IMR-90 (cell line): ENCODE measurements around the gene TCF12. TPM values are rescaled to one million over a fixed set of nuclear protein-coding genes. Genes with fewer than 3 reads are reported as not detected.

ENCODE experiments used
- ATAC-seq: fragments of 200-7000 bp; cut with Tn5 transposase; 2 replicates; pipeline ENCODE4 v1.9.1; 2020; ENCODE audit warnings: low read depth, mild to moderate bottlenecking, moderate library complexity
- BruUV-seq: library from RNA; stranded (reverse); fragments of 400-500 nt; replicated peaks from 2 replicates; lab custom pipeline; 2021; lab: Mats Ljungman, UMichigan
- CTCF ChIA-PET: fragments of 300-600 bp; formaldehyde crosslinking; extraction: SDS; loops from one replicate; lab custom pipeline; 2021; ENCODE audit warnings: antibody characterized with exemption; lab: Yijun Ruan, JAX
- POLR2A ChIA-PET: fragments of 300-600 bp; sonication (Branson Sonifier 250); formaldehyde crosslinking; loops from one replicate; lab custom pipeline; 2022; ENCODE audit warnings: antibody characterized with exemption; ENCODE audit not compliant: unreplicated experiment; lab: Charles Lee
- DNase-seq: peaks from one replicate; pipeline ENCODE4 v3.0.0; 2013
- H2AFZ ChIP-seq: replicated peaks from 2 replicates; pipeline ENCODE3; 2013; ENCODE audit warnings: low read length, mild to moderate bottlenecking; ENCODE audit not compliant: poor library complexity
- H2AK5ac ChIP-seq: 2 replicates; pipeline ENCODE4 v1.6.1; 2013; ENCODE audit warnings: low read depth, low read length, inconsistent platforms
- H2AK9ac ChIP-seq: replicated peaks from 2 replicates; pipeline ENCODE3; 2013; ENCODE audit warnings: mild to moderate bottlenecking, low read depth, low read length, moderate library complexity; ENCODE audit not compliant: poor library complexity
- H2BK120ac ChIP-seq: 2 replicates; pipeline ENCODE4 v1.6.1; 2013; ENCODE audit warnings: low read depth, low read length, inconsistent platforms
- H2BK15ac ChIP-seq: 3 replicates; pipeline ENCODE4 v1.6.1; 2013; ENCODE audit warnings: low read depth, low read length, inconsistent platforms
- H2BK20ac ChIP-seq: 2 replicates; pipeline ENCODE4 v1.6.1; 2013; ENCODE audit warnings: low read depth, mild to moderate bottlenecking, inconsistent platforms, low read length, moderate library complexity
- H2BK5ac ChIP-seq: 2 replicates; pipeline ENCODE4 v1.6.1; 2013; ENCODE audit warnings: mild to moderate bottlenecking, low read depth, low read length, inconsistent platforms; ENCODE audit not compliant: poor library complexity, severe bottlenecking
- H3K14ac ChIP-seq: replicated peaks from 2 replicates; pipeline ENCODE4 v1.6.1; 2013; ENCODE audit warnings: low read depth, low read length, inconsistent platforms
- H3K18ac ChIP-seq: 2 replicates; pipeline ENCODE4 v1.6.1; 2013; ENCODE audit warnings: low read depth, low read length, control low read depth
- H3K23ac ChIP-seq: 2 replicates; pipeline ENCODE4 v1.6.1; 2013; ENCODE audit warnings: low read depth, low read length, inconsistent platforms
- H3K27ac ChIP-seq: 2 replicates; pipeline ENCODE4 v1.5.1; 2013; ENCODE audit warnings: mild to moderate bottlenecking, control low read depth, low read length; ENCODE audit not compliant: insufficient read depth
- H3K27me3 ChIP-seq: 2 replicates; pipeline ENCODE4 v1.6.1; 2013; ENCODE audit warnings: low read length; ENCODE audit not compliant: control insufficient read depth, insufficient read depth
- H3K36me3 ChIP-seq: 2 replicates; pipeline ENCODE4 v1.6.1; 2013; ENCODE audit warnings: low read length, mixed read lengths; ENCODE audit not compliant: control insufficient read depth, insufficient read depth
- H3K4ac ChIP-seq: 2 replicates; pipeline ENCODE4 v1.6.1; 2013; ENCODE audit warnings: low read depth, low read length, inconsistent platforms
- H3K4me1 ChIP-seq: 2 replicates; pipeline ENCODE4 v1.6.1; 2013; ENCODE audit warnings: low read length, mixed read lengths; ENCODE audit not compliant: control insufficient read depth, insufficient read depth
- H3K4me2 ChIP-seq: 2 replicates; pipeline ENCODE4 v1.6.1; 2013; ENCODE audit warnings: low read depth, mild to moderate bottlenecking, control low read depth, low read length, moderate library complexity
- H3K4me3 ChIP-seq: 2 replicates; pipeline ENCODE4 v1.5.1; 2013; ENCODE audit warnings: low read depth, mild to moderate bottlenecking, control low read depth, low read length, moderate library complexity; ENCODE audit not compliant: insufficient read depth
- H3K56ac ChIP-seq: 2 replicates; pipeline ENCODE4 v1.6.1; 2013; ENCODE audit warnings: low read length, inconsistent platforms; ENCODE audit not compliant: insufficient read depth; ENCODE audit errors: extremely low read depth
- H3K79me1 ChIP-seq, 2 experiments: 2 replicates each; pipeline ENCODE4 v1.6.1; 2013; ENCODE audit warnings: low read length in 2 of 2, inconsistent platforms in 1 of 2, low read depth in 1 of 2
- H3K9ac ChIP-seq: 2 replicates; pipeline ENCODE4 v1.6.1; 2013; ENCODE audit warnings: low read depth, low read length, control low read depth
- H3K9me1 ChIP-seq: 2 replicates; pipeline ENCODE4 v1.6.1; 2013; ENCODE audit warnings: low read length, inconsistent platforms; ENCODE audit not compliant: insufficient read depth
- H3K9me3 ChIP-seq: 2 replicates; pipeline ENCODE4 v1.6.1; 2013; ENCODE audit warnings: low read length; ENCODE audit not compliant: control insufficient read depth, insufficient read depth
- H4K20me1 ChIP-seq: 2 replicates; pipeline ENCODE4 v1.6.1; 2013; ENCODE audit warnings: low read length, inconsistent platforms; ENCODE audit not compliant: insufficient read depth
- H4K5ac ChIP-seq: 2 replicates; pipeline ENCODE4 v1.6.1; 2013; ENCODE audit warnings: mild to moderate bottlenecking, low read depth, low read length, control low read depth
- H4K8ac ChIP-seq, 2 experiments: 2 replicates each; pipeline ENCODE4 v1.6.1; 2013; ENCODE audit warnings: low read depth in 2 of 2, low read length in 2 of 2, control low read depth in 1 of 2, inconsistent platforms in 1 of 2
- H4K91ac ChIP-seq: 2 replicates; pipeline ENCODE4 v1.6.1; 2013; ENCODE audit warnings: low read depth, low read length, inconsistent platforms; ENCODE audit not compliant: insufficient read depth
- BHLHE40 ChIP-seq: fragments of 150-350 bp; IDR thresholded peaks from 2 replicates; pipeline ENCODE4 v1.6.1; 2016; ENCODE audit warnings: mild to moderate bottlenecking, low read depth, low read length
- CEBPB ChIP-seq: IDR thresholded peaks from 2 replicates; pipeline ENCODE4 v1.6.1; 2012; ENCODE audit warnings: low read depth, low read length, improper control_type of control experiment
- CHD1 ChIP-seq: IDR thresholded peaks from 2 replicates; pipeline ENCODE4 v1.6.1; 2012; ENCODE audit warnings: low read depth, low read length, improper control_type of control experiment
- CTCF ChIP-seq: conservative IDR thresholded peaks from 2 replicates; pipeline ENCODE4 v1.5.1; 2012; ENCODE audit warnings: mild to moderate bottlenecking, low read depth, low read length, improper control_type of control experiment
- ELK1 ChIP-seq: fragments of 150-350 bp; IDR thresholded peaks from 2 replicates; pipeline ENCODE4 v1.6.1; 2016; ENCODE audit warnings: low read depth, mild to moderate bottlenecking, low read length, moderate library complexity, borderline replicate concordance
- FOS ChIP-seq: fragments of 150-350 bp; IDR thresholded peaks from 2 replicates; pipeline ENCODE4 v1.6.1; 2016; ENCODE audit warnings: low read depth, low read length
- MAFK ChIP-seq: IDR thresholded peaks from 2 replicates; pipeline ENCODE4 v1.6.1; 2012; ENCODE audit warnings: low read depth, low read length, improper control_type of control experiment
- MAZ ChIP-seq: IDR thresholded peaks from 2 replicates; pipeline ENCODE4 v1.6.1; 2012; ENCODE audit warnings: low read depth, mild to moderate bottlenecking, low read length, improper control_type of control experiment, moderate library complexity, borderline replicate concordance
- MXI1 ChIP-seq: IDR thresholded peaks from 2 replicates; pipeline ENCODE4 v1.6.1; 2012; ENCODE audit warnings: low read depth, mild to moderate bottlenecking, low read length, moderate library complexity, borderline replicate concordance
- NFE2L2 ChIP-seq: fragments of 150-350 bp; IDR thresholded peaks from 2 replicates; pipeline ENCODE4 v1.6.1; 2016; ENCODE audit warnings: low read depth, mild to moderate bottlenecking, low read length
- POLR2A ChIP-seq: IDR thresholded peaks from 2 replicates; pipeline ENCODE4 v1.6.1; 2012; ENCODE audit warnings: mild to moderate bottlenecking, low read depth, low read length
- RAD21 ChIP-seq: IDR thresholded peaks from 2 replicates; pipeline ENCODE4 v1.6.1; 2012; ENCODE audit warnings: low read length, improper control_type of control experiment
- RCOR1 ChIP-seq: IDR thresholded peaks from 2 replicates; pipeline ENCODE4 v1.6.1; 2012; ENCODE audit warnings: mild to moderate bottlenecking, low read length, improper control_type of control experiment; ENCODE audit not compliant: insufficient replicate concordance
- RFX5 ChIP-seq: IDR thresholded peaks from 2 replicates; pipeline ENCODE4 v1.8.0; 2012; ENCODE audit warnings: low read depth, mild to moderate bottlenecking, low read length, moderate library complexity
- SMC3 ChIP-seq: fragments of 150-350 bp; IDR thresholded peaks from 2 replicates; pipeline ENCODE4 v1.6.1; 2016; ENCODE audit warnings: low read depth, mild to moderate bottlenecking, antibody characterized with exemption, low read length, moderate library complexity
- USF2 ChIP-seq: fragments of 150-350 bp; IDR thresholded peaks from 2 replicates; pipeline ENCODE4 v1.6.1; 2017; ENCODE audit warnings: mild to moderate bottlenecking, antibody characterized with exemption, low read length, low read depth
- WGBS, 2 experiments: methylation state at CpG; one replicate each; pipeline versions ENCODE4 v1.1.5 to v1.1.7; 2013; ENCODE audit warnings: missing lambda C conversion rate in 2 of 2; ENCODE audit not compliant: insufficient read length in 1 of 2; ENCODE audit errors: extremely low coverage in 2 of 2; 5-methylcytosine and 5-hydroxymethylcytosine counted together
- dilution Hi-C: fragments of 300-500 bp; cut with HindIII; formaldehyde crosslinking; loops from one replicate; pipeline ENCODE4 v1.14.3; 2018; ENCODE audit warnings: low sequenced_read_pairs; ENCODE audit not compliant: unreplicated experiment
- in situ Hi-C: fragments of 300-500 bp; cut with MboI; formaldehyde crosslinking; loops from 3 replicates; pipeline ENCODE4 v1.14.3; 2019; ENCODE audit warnings: low sequenced_read_pairs, inconsistent platforms, mixed read lengths
- intact Hi-C: fragments of 100-400 bp; cut with micrococcal nuclease; formaldehyde crosslinking; loops from 2 replicates; pipeline ENCODE4 v1.10.0; 2022
- polyA plus RNA-seq, 3 experiments: library from polyadenylated mRNA; depleted of rRNA; stranded (reverse); fragments of >200 nt; gene quantifications; 2 replicates each; pipeline ENCODE4 v1.2.3, GENCODE V29; 2012; ENCODE audit warnings: low replicate concordance in 1 of 3
- total RNA-seq: library from RNA; depleted of rRNA; stranded (reverse); fragments of >200 nt; gene quantifications from 2 replicates; pipeline ENCODE4 v1.2.3, GENCODE V29; 2012

Gene TCF12
- total and polyA plus RNA-seq, 2 of the 4 experiments (the other 2 are of a cell fraction): 79.4 to 160 TPM

GRCh38 chr15:57061696-57062095 lies 143.3 kb downstream of the TCF12 start:
- Histone ChIP-seq H3K9me1 (peaks cover 9% of the 10 kb centered on the region), H3K56ac (no peak overlapping the region), H3K4me2 (no peak overlapping the region), H3K4ac (no peak overlapping the region), H3K23ac (no peak overlapping the region; the same call in 1 of the 2 replicates), H3K14ac (no peak overlapping the region), H2BK20ac (peak overlapping the region; percentile 17; the same call in 1 of the 2 replicates), H2AFZ (no peak overlapping the region), H4K5ac (no peak overlapping the region), H4K20me1 (peaks cover 21% of the 10 kb centered on the region; the same call in 1 of the 2 replicates), H3K79me1 (peaks cover 18 to 59% of the 10 kb centered on the region in 2 experiments), H3K9me3 (no peaks in the 10 kb centered on the region), H2BK5ac (peak overlapping the region; percentile 86), H3K9ac (no peak overlapping the region), H2BK120ac (no peak overlapping the region), H3K27ac (no peak overlapping the region), H3K4me3 (no peak overlapping the region), H2AK5ac (no peak overlapping the region), H3K36me3 (no peaks in the 10 kb centered on the region), H4K8ac (peak overlapping the region; percentile 5 to 92; a peak in 2 of 4 replicates), H3K4me1 (peaks cover 14% of the 10 kb centered on the region), H3K18ac (no peak overlapping the region), H2AK9ac (no peak overlapping the region), H2BK15ac (no peak overlapping the region; the same call in 2 of the 3 replicates), H4K91ac (no peak overlapping the region), H3K27me3 (no peaks in the 10 kb centered on the region)
- in situ Hi-C loops (no loop called here), intact Hi-C loops (no loop called here), dilution Hi-C loops (no loop called here)
- no peak for ATAC-seq
- peak; percentile 27 for DNase-seq
- BruUV-seq: no TSS peak
- ChIA-PET CTCF (no interaction called here), POLR2A (interaction anchor here (0.6 kb wide), 2 partner anchors 10 to 36 kb away, joined by 3 to 5 read pairs; no protein-coding TSS in a partner anchor)
- no CpG with 5 or more reads among the region's 2 CpGs for WGBS, 2 experiments
- TF ChIP-seq SMC3 (no peak), FOS (no peak), ELK1 (no peak), CEBPB (no peak), MXI1 (no peak), USF2 (no peak), RFX5 (no peak), POLR2A (no peak), MAZ (no peak), RCOR1 (no peak), RAD21 (no peak), CHD1 (no peak), MAFK (no peak), BHLHE40 (no peak), CTCF (no peak), NFE2L2 (no peak)
